Measurements from ENCODE around the gene GLIS1. TPM values are rescaled to one million over a fixed set of nuclear protein-coding genes. Genes with fewer than 3 reads are reported as not detected.

Gene GLIS1
- total and polyA plus RNA-seq, 2 of the 8 experiments (the other 6 are each of a cell fraction or from before 2014, with no cell fraction given) = 0.15 to 0.22 TPM

- Histone ChIP-seq H3K14ac (ENCODE audit: insufficient read length) (no peak overlapping the region), H3K23me2 (ENCODE audit: low read depth, low read length) (no peaks in the 10 kb centered on the region), H3K79me2 (ENCODE audit: control insufficient read depth in 1 of 2, insufficient read depth in 2 of 2, low read length in 2 of 2) (no peaks in the 10 kb centered on the region), H3K27me3 (replicated peaks in 1 of 4; ENCODE audit: control insufficient read depth in 3 of 4, extremely low read depth in 1 of 4, insufficient read depth in 3 of 4, low read length in 3 of 4) (peaks cover 0 to 2% (median 0%) of the 10 kb centered on the region in 4 experiments; a peak in 3 of 7 replicates), H2BK120ac (replicated peaks; ENCODE audit: low read depth, low read length) (no peak overlapping the region), H3K36me3 (ENCODE audit: control insufficient read depth in 2 of 4, insufficient read depth in 4 of 4, low read length in 3 of 4) (no peaks in the 10 kb centered on the region), H4K8ac (ENCODE audit: extremely low read depth, insufficient read depth, low read length) (no peak overlapping the region), H4K20me1 (replicated peaks in 1 of 2; ENCODE audit: control insufficient read depth in 1 of 2, insufficient read depth in 2 of 2, low read length in 2 of 2) (no peaks in the 10 kb centered on the region), H3K79me1 (ENCODE audit: low read depth, low read length) (no peaks in the 10 kb centered on the region), H2BK20ac (ENCODE audit: low read length) (no peak overlapping the region), H3K27ac (ENCODE audit: low read depth, low read length) (no peak overlapping the region), H3K18ac (ENCODE audit: extremely low read depth, low read length) (no peak overlapping the region), H2BK12ac (ENCODE audit: low read depth, low read length) (0 out of 2 replicates have a peak overlapping the region, but pooled peaks have one; percentile 52), H3K4ac (replicated peaks; ENCODE audit: insufficient read length, low read depth, low read length) (no peak overlapping the region), H3K4me1 (replicated peaks in 1 of 4; ENCODE audit: control insufficient read depth in 3 of 4, insufficient read depth in 4 of 4, low read length in 3 of 4) (peaks cover 0 to 5% (median 2%) of the 10 kb centered on the region in 4 experiments; a peak in 3 of 7 replicates), H3K9ac (replicated peaks in 1 of 4; ENCODE audit: extremely low read depth in 1 of 4, low read depth in 3 of 4, low read length in 3 of 4) (no peak overlapping the region), H2AFZ (ENCODE audit: low read length) (no peak overlapping the region), H3K4me2 (ENCODE audit: insufficient read depth in 1 of 2, low read depth in 2 of 2, low read length in 2 of 2) (no peak overlapping the region), H3K23ac (ENCODE audit: insufficient read length) (no peak overlapping the region), H3K9me3 (ENCODE audit: insufficient read depth in 2 of 2, low read depth in 1 of 2, low read length in 1 of 2) (no peaks in the 10 kb centered on the region), H4K5ac (ENCODE audit: insufficient read length, low read depth, low read length) (no peak overlapping the region), H3K56ac (replicated peaks; ENCODE audit: insufficient read length, low read depth, low read length) (no peak overlapping the region), H2AK5ac (ENCODE audit: low read depth, low read length) (no peak overlapping the region), H4K91ac (replicated peaks; ENCODE audit: insufficient read length, low read length) (no peak overlapping the region), H2BK5ac (ENCODE audit: low read depth, low read length) (no peak overlapping the region), H2BK15ac (ENCODE audit: low read length) (no peak overlapping the region), H3K4me3 (ENCODE audit: extremely low read depth in 1 of 4, insufficient read depth in 2 of 4, low read depth in 3 of 4, low read length in 4 of 4) (no peak overlapping the region)
- ChIA-PET POLR2A (ENCODE audit: partially characterized antibody) (no interaction called here), CTCF (ENCODE audit: partially characterized antibody) (interaction anchor here (1.0 to 1.7 kb wide), 4 partner anchors 10 to 186 kb away, joined by 3 to 6 read pairs (median 4); no protein-coding TSS in a partner anchor)
- DNase-seq (ENCODE audit: low read depth in 1 of 2, low spot score in 2 of 2) (no peak), FAIRE-seq (no peak)
- WGBS, 2 experiments (ENCODE audit: extremely low coverage in 1 of 2, insufficient coverage in 1 of 2, insufficient read length in 1 of 2, insufficient replicate concordance in 2 of 2, low coverage in 1 of 2, low lambda C conversion rate in 2 of 2, missing lambda C conversion rate in 1 of 2) = 86% methylated on average over 5 of the region's 5 CpGs; no CpG with 5 or more reads in 1 of the 2 experiments
- no peak for TF ChIP-seq KDM1A (IDR thresholded peaks at IDR 0.05; ENCODE audit: borderline replicate concordance, low read length)
- TF ChIP-seq ZNF274 (IDR thresholded peaks at IDR 0.05; ENCODE audit: borderline replicate concordance, extremely low read depth, low read length) = no peak
- no peak for TF ChIP-seq SP4 (IDR thresholded peaks at IDR 0.05; ENCODE audit: low read length)
- no peak for TF ChIP-seq TAF1 (IDR thresholded peaks at IDR 0.05; ENCODE audit: low read depth, low read length)
- no peak for TF ChIP-seq E2F6 (IDR thresholded peaks at IDR 0.05)
- TF ChIP-seq CBX8 (IDR thresholded peaks at IDR 0.05; ENCODE audit: borderline replicate concordance, low read depth, low read length) = no peak
- TF ChIP-seq BRCA1 (IDR thresholded peaks at IDR 0.05; ENCODE audit: low read depth, low read length) = no peak
- no peak for TF ChIP-seq ATF3 (IDR thresholded peaks at IDR 0.05; ENCODE audit: insufficient read depth, low read depth, low read length)
- no peak for TF ChIP-seq YY1 (IDR thresholded peaks at IDR 0.05; ENCODE audit: low read depth, low read length)
- no peak for TF ChIP-seq SIX5 (IDR thresholded peaks at IDR 0.05; ENCODE audit: low read depth, low read length)
- TF ChIP-seq GTF2F1 (IDR thresholded peaks at IDR 0.05; ENCODE audit: borderline replicate concordance, low read depth, low read length) = no peak
- TF ChIP-seq MAFK (IDR thresholded peaks at IDR 0.05; ENCODE audit: low read depth, low read length) = no peak
- TF ChIP-seq POU5F1 (IDR thresholded peaks at IDR 0.05; ENCODE audit: low read depth, low read length) = no peak
- TF ChIP-seq CREB1 (IDR thresholded peaks at IDR 0.05) = no peak
Measured at GRCh38 chr1:53672243-53672642, 66.7 kb downstream of the GLIS1 start.

Measured in H1 (cell line).